SK-N-SH treated with all-trans-retinoic acid at 6 μM for 48 hours (cell line): ENCODE results near the gene LGALS7.

Experiments used
- ATAC-seq: fragments of 200-7000 bp; cut with Tn5 transposase; 3 replicates; pipeline ENCODE4 v1.9.1; 2020; ENCODE audit warnings: mild to moderate bottlenecking, moderate library complexity
- ARNTL ChIP-seq: fragments of 450-650 bp; formaldehyde crosslinking; IDR thresholded peaks from 2 replicates; pipeline ENCODE4 v1.5.0; 2020; ENCODE audit warnings: low read depth, mild to moderate bottlenecking, moderate library complexity, borderline replicate concordance
- ESRRG ChIP-seq: fragments of 250-450 bp; sonication (Bioruptor Pico); IDR thresholded peaks from 2 replicates; pipeline ENCODE4 v1.6.1; 2021; ENCODE audit warnings: mild to moderate bottlenecking
- GLIS3 ChIP-seq: fragments of 250-450 bp; sonication (Bioruptor Pico); IDR thresholded peaks from 2 replicates; pipeline ENCODE4 v1.5.0; 2020; ENCODE audit warnings: mild to moderate bottlenecking, moderate library complexity
- ISL1 ChIP-seq: fragments of 250-450 bp; sonication (Bioruptor Pico); IDR thresholded peaks from 2 replicates; pipeline ENCODE4 v2.1.2; 2022; ENCODE audit warnings: mild to moderate bottlenecking, moderate library complexity
- OSR1 ChIP-seq: fragments of 250-450 bp; sonication (Bioruptor Pico); IDR thresholded peaks from 2 replicates; pipeline ENCODE4 v1.8.0; 2022; ENCODE audit warnings: moderate library complexity, mild to moderate bottlenecking, inconsistent platforms
- PATZ1 ChIP-seq: fragments of 250-450 bp; sonication (Bioruptor Pico); IDR thresholded peaks from 2 replicates; pipeline ENCODE4 v1.8.0; 2020; ENCODE audit warnings: mild to moderate bottlenecking, moderate library complexity, borderline replicate concordance
- PPARA ChIP-seq: fragments of 250-450 bp; sonication (Bioruptor Pico); IDR thresholded peaks from 2 replicates; pipeline ENCODE4 v1.5.0; 2020; ENCODE audit warnings: mild to moderate bottlenecking, borderline replicate concordance
- RARB ChIP-seq: fragments of 250-450 bp; sonication (Bioruptor Pico); IDR thresholded peaks from 2 replicates; pipeline ENCODE4 v1.8.0; 2021; ENCODE audit warnings: mild to moderate bottlenecking, moderate library complexity
- SNAI2 ChIP-seq: fragments of 250-450 bp; sonication (Bioruptor Pico); IDR thresholded peaks from 2 replicates; pipeline ENCODE4 v1.5.0; 2020; ENCODE audit warnings: mild to moderate bottlenecking, moderate library complexity
- TCF4 ChIP-seq: fragments of 250-450 bp; sonication (Bioruptor Pico); IDR thresholded peaks from 2 replicates; pipeline ENCODE4 v1.8.0; 2021; ENCODE audit warnings: mild to moderate bottlenecking, moderate library complexity, borderline replicate concordance
- TOX ChIP-seq: fragments of 250-450 bp; sonication (Bioruptor Pico); IDR thresholded peaks from 2 replicates; pipeline ENCODE4 v1.8.0; 2021; ENCODE audit warnings: mild to moderate bottlenecking, moderate library complexity, borderline replicate concordance
- TSHZ2 ChIP-seq: fragments of 250-450 bp; sonication (Bioruptor Pico); IDR thresholded peaks from 2 replicates; pipeline ENCODE4 v1.5.0; 2020; ENCODE audit warnings: mild to moderate bottlenecking, moderate library complexity
- ZC3H10 ChIP-seq: fragments of 250-450 bp; sonication (Bioruptor Pico); IDR thresholded peaks from 2 replicates; pipeline ENCODE4 v1.5.1; 2021; ENCODE audit warnings: mild to moderate bottlenecking, moderate library complexity
- ZFP3 ChIP-seq: fragments of 250-450 bp; sonication (Bioruptor Pico); IDR thresholded peaks from 2 replicates; pipeline ENCODE4 v1.5.0; 2020; ENCODE audit warnings: mild to moderate bottlenecking, moderate library complexity
- ZFP30 ChIP-seq: fragments of 450-650 bp; formaldehyde crosslinking; IDR thresholded peaks from 2 replicates; pipeline ENCODE4 v1.5.0; 2022; ENCODE audit warnings: mild to moderate bottlenecking, moderate library complexity
- ZNF565 ChIP-seq: fragments of 450-650 bp; formaldehyde crosslinking; conservative IDR thresholded peaks from 2 replicates; pipeline ENCODE4 v1.5.0; 2020; ENCODE audit warnings: low read depth, mild to moderate bottlenecking, moderate library complexity
- ZNF70 ChIP-seq: fragments of 450-650 bp; formaldehyde crosslinking; IDR thresholded peaks from 2 replicates; pipeline ENCODE4 v1.5.0; 2020; ENCODE audit warnings: mild to moderate bottlenecking, moderate library complexity
- ZNF8 ChIP-seq: fragments of 450-650 bp; formaldehyde crosslinking; IDR thresholded peaks from 2 replicates; pipeline ENCODE4 v1.5.0; 2020; ENCODE audit warnings: mild to moderate bottlenecking, moderate library complexity
- TF ChIP-seq, protein P1 (sequence below): fragments of 250-450 bp; sonication (Bioruptor Pico); IDR thresholded peaks from 2 replicates; pipeline ENCODE4 v1.5.1; 2021; ENCODE audit warnings: mild to moderate bottlenecking, moderate library complexity
- TF ChIP-seq, protein P2 (sequence below): fragments of 250-450 bp; sonication (Bioruptor Pico); IDR thresholded peaks from 2 replicates; pipeline ENCODE4 v1.8.0; 2021; ENCODE audit warnings: low read depth, mild to moderate bottlenecking, moderate library complexity, borderline replicate concordance

The LGALS7 gene

GRCh38 chr19:38730470-38730730, 42.9 kb downstream of the LGALS7 start:
- no peak for TF ChIP-seq ZFP30 (CRISPR knock-in tag)
- TF ChIP-seq ZNF70 (CRISPR knock-in tag), result no peak
- no peak for TF ChIP-seq ESRRG (CRISPR knock-in tag)
- no peak for TF ChIP-seq ISL1
- TF ChIP-seq TOX (CRISPR knock-in tag), result no peak
- TF ChIP-seq TSHZ2, result no peak
- TF ChIP-seq PPARA (CRISPR knock-in tag), result no peak
- no peak for TF ChIP-seq ZFP3 (CRISPR knock-in tag)
- TF ChIP-seq OSR1 (CRISPR knock-in tag), result no peak
- TF ChIP-seq ZNF565 (CRISPR knock-in tag), result no peak
- no peak for TF ChIP-seq GLIS3 (CRISPR knock-in tag)
- TF ChIP-seq ZNF8 (CRISPR knock-in tag), result no peak
- no peak for TF ChIP-seq RARB (CRISPR knock-in tag)
- no peak for TF ChIP-seq ARNTL (CRISPR knock-in tag)
- TF ChIP-seq, protein P1, sequence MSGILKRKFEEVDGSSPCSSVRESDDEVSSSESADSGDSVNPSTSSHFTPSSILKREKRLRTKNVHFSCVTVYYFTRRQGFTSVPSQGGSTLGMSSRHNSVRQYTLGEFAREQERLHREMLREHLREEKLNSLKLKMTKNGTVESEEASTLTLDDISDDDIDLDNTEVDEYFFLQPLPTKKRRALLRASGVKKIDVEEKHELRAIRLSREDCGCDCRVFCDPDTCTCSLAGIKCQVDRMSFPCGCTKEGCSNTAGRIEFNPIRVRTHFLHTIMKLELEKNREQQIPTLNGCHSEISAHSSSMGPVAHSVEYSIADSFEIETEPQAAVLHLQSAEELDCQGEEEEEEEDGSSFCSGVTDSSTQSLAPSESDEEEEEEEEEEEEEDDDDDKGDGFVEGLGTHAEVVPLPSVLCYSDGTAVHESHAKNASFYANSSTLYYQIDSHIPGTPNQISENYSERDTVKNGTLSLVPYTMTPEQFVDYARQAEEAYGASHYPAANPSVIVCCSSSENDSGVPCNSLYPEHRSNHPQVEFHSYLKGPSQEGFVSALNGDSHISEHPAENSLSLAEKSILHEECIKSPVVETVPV (CRISPR knock-in tag), result no peak
- TF ChIP-seq ZC3H10 (CRISPR knock-in tag), result no peak
- ATAC-seq, result no peak

DNA sequence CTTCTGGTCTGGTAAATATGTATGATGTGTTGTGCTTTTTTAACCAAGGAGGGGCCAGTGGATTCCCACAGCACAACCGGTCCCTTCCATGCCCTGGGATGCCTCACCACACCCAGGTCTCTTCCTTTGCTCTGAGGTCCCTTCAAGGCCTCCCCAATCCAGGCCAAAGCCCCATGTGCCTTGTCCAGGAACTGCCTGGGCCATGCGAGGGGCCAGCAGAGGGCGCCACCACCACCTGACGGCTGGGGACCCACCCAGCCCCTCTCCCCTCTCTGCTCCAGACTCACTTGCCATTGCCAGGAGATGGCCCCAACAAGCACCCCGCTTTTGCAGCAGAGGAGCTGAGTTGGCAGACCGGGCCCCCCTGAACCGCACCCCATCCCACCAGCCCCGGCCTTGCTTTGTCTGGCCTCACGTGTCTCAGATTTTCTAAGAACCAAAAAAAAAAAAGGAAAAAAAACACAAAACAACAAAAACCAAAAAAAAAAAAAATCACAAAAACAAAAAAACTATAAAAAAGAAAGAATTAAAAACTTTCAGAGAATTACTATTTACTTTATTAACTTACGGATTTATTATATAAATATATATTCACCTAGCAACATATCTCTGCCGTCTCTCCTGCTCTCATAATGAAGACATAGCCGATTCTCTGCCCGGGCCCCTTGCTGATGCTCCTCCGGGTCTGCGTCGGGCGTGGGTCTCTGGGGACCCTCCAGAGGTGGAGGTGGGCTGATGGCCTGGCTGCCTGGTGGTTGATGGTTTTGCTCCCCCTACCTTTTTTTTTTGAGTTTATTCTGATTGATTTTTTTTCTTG, 43.5 kb downstream of the LGALS7 start:
- TF ChIP-seq PATZ1 (CRISPR knock-in tag) (no peak), ESRRG (CRISPR knock-in tag) (no peak), SNAI2 (CRISPR knock-in tag) (no peak), ZNF565 (CRISPR knock-in tag) (no peak), ZNF8 (CRISPR knock-in tag) (no peak), ZFP3 (CRISPR knock-in tag) (no peak), PPARA (CRISPR knock-in tag) (no peak), ISL1 (no peak), TCF4 (CRISPR knock-in tag) (no peak), ZNF70 (CRISPR knock-in tag) (no peak), ZFP30 (CRISPR knock-in tag) (no peak), GLIS3 (CRISPR knock-in tag) (no peak)
- TF ChIP-seq, protein P1 (CRISPR knock-in tag), result no peak
- TF ChIP-seq, protein P2, sequence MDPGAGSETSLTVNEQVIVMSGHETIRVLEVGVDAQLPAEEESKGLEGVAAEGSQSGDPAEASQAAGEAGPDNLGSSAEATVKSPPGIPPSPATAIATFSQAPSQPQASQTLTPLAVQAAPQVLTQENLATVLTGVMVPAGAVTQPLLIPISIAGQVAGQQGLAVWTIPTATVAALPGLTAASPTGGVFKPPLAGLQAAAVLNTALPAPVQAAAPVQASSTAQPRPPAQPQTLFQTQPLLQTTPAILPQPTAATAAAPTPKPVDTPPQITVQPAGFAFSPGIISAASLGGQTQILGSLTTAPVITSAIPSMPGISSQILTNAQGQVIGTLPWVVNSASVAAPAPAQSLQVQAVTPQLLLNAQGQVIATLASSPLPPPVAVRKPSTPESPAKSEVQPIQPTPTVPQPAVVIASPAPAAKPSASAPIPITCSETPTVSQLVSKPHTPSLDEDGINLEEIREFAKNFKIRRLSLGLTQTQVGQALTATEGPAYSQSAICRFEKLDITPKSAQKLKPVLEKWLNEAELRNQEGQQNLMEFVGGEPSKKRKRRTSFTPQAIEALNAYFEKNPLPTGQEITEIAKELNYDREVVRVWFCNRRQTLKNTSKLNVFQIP (CRISPR knock-in tag), result no peak
- peak; percentile 70 for ATAC-seq
